Measurements from ENCODE around the gene IRF9.

IRF9 gene

GRCh38 chr14:24212924-24213865, 52.1 kb downstream of the IRF9 start, which contains the start of gene CHMP4A:
Gene CHMP4A, minus strand, starts transcription at chr14:24213488. Its CDS starts 49 bp downstream, at chr14:24213439.
- peak; percentile 96 for DNase-seq (ENCODE audit: extremely low spot score)
- ChIA-PET CTCF (interaction anchor here (0.8 to 1.0 kb wide), 4 partner anchors 24 to 121 kb away, joined by 3 to 5 read pairs (median 4); partner anchors contain the start of gene IPO4), POLR2A (interaction anchor here (0.7 to 3.0 kb wide), 28 partner anchors 10 to 229 kb away, joined by 3 to 33 read pairs (median 4); partner anchors contain the start of genes CBLN3, DCAF11, EMC9 and GMPR2)
- TF ChIP-seq HDGF (IDR thresholded peaks at IDR 0.05; ENCODE audit: borderline replicate concordance): no peak
- peak; percentile 88 for TF ChIP-seq ELF4 (IDR thresholded peaks at IDR 0.05)
- TF ChIP-seq ZNF384 (IDR thresholded peaks at IDR 0.05): no peak
- no peak for TF ChIP-seq FOXA1 (IDR thresholded peaks at IDR 0.05)
- no peak for TF ChIP-seq ARNT (IDR thresholded peaks at IDR 0.05)
- TF ChIP-seq SUZ12 (IDR thresholded peaks at IDR 0.05): no peak
- peak; percentile 68; the same call in 1 of the 2 replicates for TF ChIP-seq PKNOX1 (IDR thresholded peaks at IDR 0.05)
- peak; percentile 49 for TF ChIP-seq L3MBTL2 (conservative IDR thresholded peaks at IDR 0.05)
- TF ChIP-seq LEF1 (IDR thresholded peaks at IDR 0.05; ENCODE audit: borderline replicate concordance): no peak
- TF ChIP-seq FOXK2 (IDR thresholded peaks at IDR 0.05): no peak
- TF ChIP-seq SP1 (IDR thresholded peaks at IDR 0.05): no peak
- TF ChIP-seq BHLHE40 (IDR thresholded peaks at IDR 0.05; ENCODE audit: borderline replicate concordance): no peak
- peak; percentile 35; the same call in 1 of the 2 replicates for TF ChIP-seq NFRKB (IDR thresholded peaks at IDR 0.05)
- no peak for TF ChIP-seq TARDBP (IDR thresholded peaks at IDR 0.05)
- no peak for TF ChIP-seq FOXM1 (IDR thresholded peaks at IDR 0.05; ENCODE audit: borderline replicate concordance)
- no peak for TF ChIP-seq CTBP1 (IDR thresholded peaks at IDR 0.05; ENCODE audit: borderline replicate concordance)

- POLR2A ChIA-PET: interaction anchor here (0.7 to 3.0 kb wide), 28 partner anchors 11 to 228 kb away, joined by 3 to 33 read pairs (median 4); partner anchors contain the start of genes CBLN3, DCAF11, EMC9 and GMPR2
- no peak for DNase-seq (ENCODE audit: extremely low spot score)
- TF ChIP-seq SP1 (IDR thresholded peaks at IDR 0.05) (no peak), FOXK2 (IDR thresholded peaks at IDR 0.05) (no peak), NFRKB (IDR thresholded peaks at IDR 0.05) (no peak), BHLHE40 (IDR thresholded peaks at IDR 0.05; ENCODE audit: borderline replicate concordance) (no peak), CTBP1 (IDR thresholded peaks at IDR 0.05; ENCODE audit: borderline replicate concordance) (no peak), FOXA1 (IDR thresholded peaks at IDR 0.05) (no peak), TARDBP (IDR thresholded peaks at IDR 0.05) (no peak), PKNOX1 (IDR thresholded peaks at IDR 0.05) (no peak), SUZ12 (IDR thresholded peaks at IDR 0.05) (no peak), ZNF384 (IDR thresholded peaks at IDR 0.05) (no peak)
- CTCF ChIA-PET: interaction anchor here (0.8 to 1.0 kb wide), 2 partner anchors 85 to 120 kb away, joined by 3 read pairs; no protein-coding TSS in a partner anchor
Observed at GRCh38 chr14:24213866-24214662, 53.0 kb downstream of the IRF9 start.

- POLR2A ChIA-PET: interaction anchor here (0.7 to 1.2 kb wide), 9 partner anchors 9 to 92 kb away, joined by 3 to 7 read pairs (median 4); partner anchors contain the start of genes CIDEB, DHRS1, IPO4 and NOP9
- DNase-seq (ENCODE audit: extremely low spot score): peak; percentile 87
- no peak; the same call in 1 of the 2 replicates for TF ChIP-seq ELF4 (IDR thresholded peaks at IDR 0.05)
- TF ChIP-seq CTBP1 (IDR thresholded peaks at IDR 0.05; ENCODE audit: borderline replicate concordance): no peak
- no peak for TF ChIP-seq TARDBP (IDR thresholded peaks at IDR 0.05)
- TF ChIP-seq PKNOX1 (IDR thresholded peaks at IDR 0.05): peak; percentile 50; the same call in 1 of the 2 replicates
- CTCF ChIA-PET: interaction anchor here (0.6 to 1.0 kb wide), 6 partner anchors 10 to 916 kb away, joined by 3 to 9 read pairs (median 4); partner anchors contain the start of genes DHRS1, NOP9, RABGGTA and TINF2
Observed at GRCh38 chr14:24215495-24216344, 54.7 kb downstream of the IRF9 start, which contains the start of gene MDP1. Gene MDP1, minus strand, starts transcription at chr14:24216066. Its CDS starts 111 bp downstream, at chr14:24215955.
